Measurements from ENCODE around the gene FXYD5.
"Not testable (repeated sequence)": the region's sequence is repeated elsewhere in the genome, so short reads cannot be mapped to it uniquely, and the experiment has no call there.

The FXYD5 gene

GRCh38 chr19:35125270-35125717 is 29.2 kb upstream of the FXYD5 start:
- H3K4me3 ChIP-seq (ENCODE audit: low read length): no peak overlapping the region
- TF ChIP-seq ZNF274 (IDR thresholded peaks at IDR 0.05; ENCODE audit: low read depth, low read length): no peak

- no peak for TF ChIP-seq ZNF274 (IDR thresholded peaks at IDR 0.05; ENCODE audit: low read depth, low read length)
- H3K4me3 ChIP-seq (ENCODE audit: low read length): no peak overlapping the region
Measured at GRCh38 chr19:35125749-35126623, 28.5 kb upstream of the FXYD5 start.

- no peak for TF ChIP-seq ZNF274 (IDR thresholded peaks at IDR 0.05; ENCODE audit: low read depth, low read length)
Measured at GRCh38 chr19:35126624-35126959, 27.9 kb upstream of the FXYD5 start.

GRCh38 chr19:35127871-35128270 is 26.7 kb upstream of the FXYD5 start:
- no peak for TF ChIP-seq ZNF274 (IDR thresholded peaks at IDR 0.05; ENCODE audit: low read depth, low read length)
- H3K4me3 ChIP-seq (ENCODE audit: low read length): no peak overlapping the region

More at GRCh38 chr19:35126624-35126959, 27.9 kb upstream of the FXYD5 start:
- no peak overlapping the region for H3K4me3 ChIP-seq (ENCODE audit: low read length)

GRCh38 chr19:35128398-35129057 is 26.0 kb upstream of the FXYD5 start:
- no peak overlapping the region for H3K4me3 ChIP-seq (ENCODE audit: low read length)
- no peak for TF ChIP-seq ZNF274 (IDR thresholded peaks at IDR 0.05; ENCODE audit: low read depth, low read length)

- not testable (repeated sequence) for H3K4me3 ChIP-seq (ENCODE audit: low read length)
Measured at GRCh38 chr19:35129724-35130274, 24.7 kb upstream of the FXYD5 start.

GRCh38 chr19:35130761-35131720 is 23.5 kb upstream of the FXYD5 start:
- no peak for TF ChIP-seq ZNF274 (IDR thresholded peaks at IDR 0.05; ENCODE audit: low read depth, low read length)
- H3K4me3 ChIP-seq (ENCODE audit: low read length): no peak overlapping the region

- no peak for TF ChIP-seq ZNF274 (IDR thresholded peaks at IDR 0.05; ENCODE audit: low read depth, low read length)
Measured at GRCh38 chr19:35132254-35132653, 22.3 kb upstream of the FXYD5 start.

GRCh38 chr19:35133826-35134225 is 20.7 kb upstream of the FXYD5 start:
- TF ChIP-seq ZNF274 (IDR thresholded peaks at IDR 0.05; ENCODE audit: low read depth, low read length): no peak

More at GRCh38 chr19:35132254-35132653, 22.3 kb upstream of the FXYD5 start:
- H3K4me3 ChIP-seq (ENCODE audit: low read length): no peak overlapping the region

GRCh38 chr19:35134601-35135242 is 19.8 kb upstream of the FXYD5 start, which contains the start of gene LGI4:
LGI4 (minus strand) TSS chr19:35135059; CDS start chr19:35134680, 379 bp downstream.
- H3K4me3 ChIP-seq (ENCODE audit: low read length): no peak within 1 kb of the TSS
- TF ChIP-seq ZNF274 (IDR thresholded peaks at IDR 0.05; ENCODE audit: low read depth, low read length): no peak

More at GRCh38 chr19:35133826-35134225, 20.7 kb upstream of the FXYD5 start:
- H3K4me3 ChIP-seq (ENCODE audit: low read length): no peak overlapping the region

GRCh38 chr19:35135389-35135909 is 19.1 kb upstream of the FXYD5 start:
- no peak overlapping the region for H3K4me3 ChIP-seq (ENCODE audit: low read length)
- no peak for TF ChIP-seq ZNF274 (IDR thresholded peaks at IDR 0.05; ENCODE audit: low read depth, low read length)

GRCh38 chr19:35136231-35136630 is 18.3 kb upstream of the FXYD5 start:
- no peak for TF ChIP-seq ZNF274 (IDR thresholded peaks at IDR 0.05; ENCODE audit: low read depth, low read length)
- H3K4me3 ChIP-seq (ENCODE audit: low read length): no peak overlapping the region

All from GM08714 (cell line).